LNCAP (cell line): Measurements from ENCODE around the gene SLC50A1.

Source experiments
- TF ChIP-seq, protein P1 (sequence below): fragments of 450-650 bp; IDR thresholded peaks from 2 replicates; pipeline ENCODE4 v1.5.1; 2017; ENCODE audit warnings: mild to moderate bottlenecking

The SLC50A1 gene

GRCh38 chr1:155140630-155140953, 4.9 kb downstream of the SLC50A1 start:
- TF ChIP-seq, protein P1, sequence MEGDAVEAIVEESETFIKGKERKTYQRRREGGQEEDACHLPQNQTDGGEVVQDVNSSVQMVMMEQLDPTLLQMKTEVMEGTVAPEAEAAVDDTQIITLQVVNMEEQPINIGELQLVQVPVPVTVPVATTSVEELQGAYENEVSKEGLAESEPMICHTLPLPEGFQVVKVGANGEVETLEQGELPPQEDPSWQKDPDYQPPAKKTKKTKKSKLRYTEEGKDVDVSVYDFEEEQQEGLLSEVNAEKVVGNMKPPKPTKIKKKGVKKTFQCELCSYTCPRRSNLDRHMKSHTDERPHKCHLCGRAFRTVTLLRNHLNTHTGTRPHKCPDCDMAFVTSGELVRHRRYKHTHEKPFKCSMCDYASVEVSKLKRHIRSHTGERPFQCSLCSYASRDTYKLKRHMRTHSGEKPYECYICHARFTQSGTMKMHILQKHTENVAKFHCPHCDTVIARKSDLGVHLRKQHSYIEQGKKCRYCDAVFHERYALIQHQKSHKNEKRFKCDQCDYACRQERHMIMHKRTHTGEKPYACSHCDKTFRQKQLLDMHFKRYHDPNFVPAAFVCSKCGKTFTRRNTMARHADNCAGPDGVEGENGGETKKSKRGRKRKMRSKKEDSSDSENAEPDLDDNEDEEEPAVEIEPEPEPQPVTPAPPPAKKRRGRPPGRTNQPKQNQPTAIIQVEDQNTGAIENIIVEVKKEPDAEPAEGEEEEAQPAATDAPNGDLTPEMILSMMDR: no peak

DNA sequence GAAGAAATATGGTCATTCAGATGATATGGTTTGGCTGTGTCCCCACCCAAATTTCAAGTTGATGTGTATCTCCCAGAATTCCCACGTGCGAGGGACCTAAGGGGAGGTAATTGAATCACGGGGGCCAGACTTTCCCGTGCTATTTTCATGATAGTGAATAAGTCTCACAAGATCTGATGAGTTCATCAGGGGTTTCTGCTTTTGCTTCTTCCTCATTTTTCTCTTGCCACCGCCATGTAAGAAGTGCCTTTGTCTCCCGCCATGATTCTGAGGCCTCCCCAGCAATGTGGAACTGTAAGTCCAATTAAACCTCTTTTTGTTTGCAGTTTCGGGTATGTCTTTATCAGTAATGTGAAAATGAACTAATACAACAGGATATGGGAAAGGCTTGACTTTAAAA, 6.1 kb downstream of the SLC50A1 start:
- TF ChIP-seq, protein P1: no peak

DNA sequence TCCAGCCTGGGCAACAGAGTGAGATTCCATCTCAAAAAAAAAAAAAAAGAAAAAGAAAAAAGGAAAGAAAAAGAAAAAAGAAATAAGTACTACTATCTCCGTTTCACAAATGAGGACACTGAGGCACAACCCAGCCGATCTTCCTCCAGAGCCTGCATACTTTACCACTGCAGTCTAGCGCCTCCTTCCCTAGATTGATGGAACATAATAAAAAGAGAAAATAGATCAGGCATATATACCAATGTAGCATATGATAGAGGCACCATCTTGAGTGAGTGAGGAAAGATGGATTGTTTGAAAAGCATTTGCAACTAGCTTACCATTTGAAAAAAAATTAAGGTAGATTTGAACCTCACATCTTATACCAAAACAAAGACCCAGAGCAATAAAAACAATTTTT, 9.8 kb downstream of the SLC50A1 start:
- TF ChIP-seq, protein P1: no peak

- TF ChIP-seq, protein P1: no peak
Observed at GRCh38 chr1:155158991-155159390, 23.3 kb downstream of the SLC50A1 start.

DNA sequence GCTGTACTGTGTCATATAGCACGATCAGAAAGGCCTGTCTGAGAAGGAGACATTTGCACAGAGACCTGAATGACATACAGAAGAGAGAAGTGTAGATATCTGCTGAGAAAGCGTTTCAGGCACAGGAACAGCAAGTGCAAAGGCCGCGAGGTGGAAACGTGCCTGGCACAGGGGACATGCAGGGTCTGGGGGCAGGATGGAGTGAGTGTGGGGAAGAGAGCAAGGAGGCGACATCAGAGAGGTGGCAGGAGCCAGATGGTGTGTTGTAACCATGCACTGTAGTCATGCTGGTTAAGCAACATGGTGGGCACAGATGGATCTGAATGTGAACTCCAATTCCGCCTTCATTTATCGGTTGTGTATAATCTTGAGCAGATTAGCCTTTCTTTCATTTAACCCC, 24.5 kb downstream of the SLC50A1 start:
- TF ChIP-seq, protein P1: no peak

GRCh38 chr1:155166051-155166470, 30.4 kb downstream of the SLC50A1 start:
- TF ChIP-seq, protein P1: no peak

- TF ChIP-seq, protein P1: no peak
Observed at GRCh38 chr1:155166471-155167165, 31.0 kb downstream of the SLC50A1 start.
